GM12892 (cell line): ENCODE results near the gene DUSP1.

Source experiments
- DNase-seq: peaks from one replicate; pipeline ENCODE4 v3.0.0; 2011; ENCODE audit not compliant: insufficient read length
- FAIRE-seq: peaks from 2 replicates; lab custom pipeline; 2011; peaks lifted over from hg19 to GRCh38; lab: Jason Lieb, UNC
- POLR2A ChIP-seq: IDR thresholded peaks from 2 replicates; pipeline ENCODE4 v1.6.1; 2011; ENCODE audit warnings: low read depth, low read length, control low read depth
- POLR2AphosphoS5 ChIP-seq: IDR thresholded peaks from 2 replicates; pipeline ENCODE4 v1.6.1; 2011; ENCODE audit warnings: low read depth, low read length, control low read depth
- TAF1 ChIP-seq: IDR thresholded peaks from 2 replicates; pipeline ENCODE4 v1.6.1; 2011; ENCODE audit warnings: low read depth, mild to moderate bottlenecking, control low read depth, low read length, borderline replicate concordance

DUSP1 gene

GRCh38 chr5:172732201-172732865 lies 38.7 kb downstream of the DUSP1 start:
- TF ChIP-seq POLR2AphosphoS5 (no peak), POLR2A (no peak), TAF1 (no peak)
- FAIRE-seq (no peak), DNase-seq (no peak)

- TF ChIP-seq POLR2AphosphoS5 (no peak), POLR2A (no peak), TAF1 (no peak)
- FAIRE-seq (no peak), DNase-seq (no peak)
Measured at GRCh38 chr5:172731680-172732074, 39.3 kb downstream of the DUSP1 start.

DNA sequence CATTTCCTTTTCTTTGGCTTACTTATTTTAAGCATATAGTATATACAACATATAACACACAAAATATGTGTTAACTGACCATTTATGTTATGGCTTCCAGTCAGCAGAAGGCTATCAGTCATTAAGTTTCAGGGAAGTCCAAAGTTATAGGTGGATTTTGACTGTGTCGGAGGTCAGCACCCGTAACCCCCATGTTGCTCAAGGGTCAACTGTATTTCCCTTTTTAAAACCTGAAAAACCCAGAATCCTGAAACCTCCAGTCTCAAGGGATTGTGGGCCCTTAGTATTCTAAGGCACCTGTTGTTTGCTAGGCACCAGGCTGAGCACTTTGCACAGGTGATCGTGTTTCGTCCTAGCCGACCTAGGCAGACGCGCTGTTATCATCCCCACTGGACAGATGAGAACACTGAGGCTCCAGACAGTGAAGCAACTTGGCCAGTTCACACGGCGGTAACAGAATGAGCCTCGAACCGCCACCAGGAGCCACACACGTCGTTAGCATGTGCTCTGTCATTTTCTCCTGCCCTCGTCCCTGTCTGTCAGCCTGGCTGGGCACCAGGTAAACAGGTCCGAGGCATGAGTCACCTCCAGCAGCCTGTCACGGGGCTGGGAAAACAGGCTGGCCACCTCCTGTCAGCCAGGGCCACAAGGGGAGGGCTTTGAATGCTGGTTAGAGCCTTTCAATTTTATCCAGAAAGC lies 39.9 kb downstream of the DUSP1 start:
- no peak for DNase-seq
- no peak for TF ChIP-seq POLR2A
- FAIRE-seq: peak; percentile 63

- DNase-seq: no peak
- no peak for TF ChIP-seq POLR2AphosphoS5
- no peak for TF ChIP-seq POLR2A
- TF ChIP-seq TAF1: no peak
- FAIRE-seq: no peak
Measured at GRCh38 chr5:172730222-172730621, 40.8 kb downstream of the DUSP1 start.

- no peak for TF ChIP-seq POLR2AphosphoS5
- TF ChIP-seq TAF1: no peak
- TF ChIP-seq POLR2A: no peak
- no peak for FAIRE-seq
- no peak for DNase-seq
Measured at GRCh38 chr5:172729588-172729987, 41.4 kb downstream of the DUSP1 start.

DNA sequence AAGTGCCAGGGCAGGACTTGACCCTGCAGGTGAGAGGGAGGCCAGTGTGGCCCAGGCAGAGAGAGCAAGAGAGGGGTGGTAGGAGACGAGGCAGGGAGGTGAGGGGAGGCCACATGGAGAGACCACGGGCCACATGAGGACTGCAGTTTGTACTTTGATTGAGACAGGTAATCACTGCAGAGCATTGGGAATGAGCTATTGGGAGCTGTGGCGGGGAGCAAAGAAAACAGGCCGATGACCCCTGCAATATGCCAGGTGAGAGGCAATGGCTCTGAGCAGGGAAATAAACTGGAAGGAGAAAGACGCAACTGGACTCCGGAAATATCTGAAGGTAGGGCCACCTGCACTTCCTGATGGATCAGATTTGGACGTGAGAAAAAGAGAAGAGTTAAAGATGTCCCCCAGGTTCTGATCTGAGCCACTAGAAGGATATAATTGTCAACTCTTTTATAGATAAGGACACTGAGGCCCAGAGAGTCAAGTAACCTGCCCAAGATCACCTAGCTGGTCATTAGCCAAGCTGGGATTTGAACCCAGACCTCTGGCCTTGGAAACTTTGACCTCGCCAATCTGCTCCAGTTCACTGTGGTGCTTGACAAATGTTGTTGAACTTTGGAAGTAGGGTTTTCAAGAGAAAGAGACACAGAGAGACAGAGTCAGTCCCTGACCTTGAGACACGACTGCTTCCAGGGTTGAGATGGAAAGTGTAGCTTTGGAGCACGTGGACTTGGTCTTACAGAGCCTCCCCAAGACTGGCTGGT lies 42.3 kb downstream of the DUSP1 start:
- TF ChIP-seq POLR2A: no peak
- TF ChIP-seq POLR2AphosphoS5: no peak
- TF ChIP-seq TAF1: no peak
- no peak for FAIRE-seq
- DNase-seq: no peak

DNA sequence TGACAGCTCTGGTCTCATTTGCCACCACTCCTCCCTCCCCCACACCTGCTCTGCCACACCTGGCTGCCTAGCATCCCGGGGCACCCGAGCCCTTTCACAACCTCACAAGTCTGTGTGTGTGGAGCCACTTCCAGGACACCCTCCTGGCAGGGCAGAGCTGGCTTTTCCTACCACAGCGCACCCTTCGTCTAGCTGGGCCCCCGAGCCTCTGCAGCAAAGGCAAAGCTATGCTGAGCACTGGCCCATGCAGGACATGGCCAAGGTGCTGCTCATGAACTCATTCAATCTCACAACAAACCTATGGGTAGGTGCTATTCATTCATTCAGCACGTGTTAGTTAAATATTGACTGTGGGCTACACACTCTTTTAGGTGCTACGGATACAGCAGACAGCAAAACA lies 43.4 kb downstream of the DUSP1 start:
- TF ChIP-seq POLR2AphosphoS5 (no peak), TAF1 (no peak), POLR2A (no peak)
- FAIRE-seq: no peak

DNA sequence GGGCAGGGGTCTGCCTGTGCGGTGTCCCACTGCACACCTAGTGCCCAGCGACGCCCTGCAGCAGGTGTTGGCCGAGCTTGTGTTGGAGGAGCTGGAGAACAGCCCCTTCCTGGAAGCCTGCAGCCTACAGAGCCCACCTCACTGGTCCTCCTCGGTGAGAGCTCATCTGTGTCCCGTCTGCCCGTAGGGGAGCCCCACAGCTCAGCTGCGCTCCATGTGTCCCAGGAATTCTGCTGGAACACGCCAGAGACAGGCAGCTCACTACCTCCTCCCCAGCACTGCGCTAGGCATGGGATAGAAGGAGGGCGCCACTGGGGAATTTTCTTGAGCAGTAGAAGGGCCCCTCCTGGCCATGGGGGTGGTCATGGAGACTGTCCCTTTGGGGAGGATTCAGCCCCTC lies 44.0 kb downstream of the DUSP1 start:
- FAIRE-seq: no peak
- no peak for DNase-seq
- no peak for TF ChIP-seq POLR2AphosphoS5
- no peak for TF ChIP-seq POLR2A
- TF ChIP-seq TAF1: no peak

More for the DNA sequence above, 43.4 kb downstream of the DUSP1 start:
- no peak for DNase-seq

DNA sequence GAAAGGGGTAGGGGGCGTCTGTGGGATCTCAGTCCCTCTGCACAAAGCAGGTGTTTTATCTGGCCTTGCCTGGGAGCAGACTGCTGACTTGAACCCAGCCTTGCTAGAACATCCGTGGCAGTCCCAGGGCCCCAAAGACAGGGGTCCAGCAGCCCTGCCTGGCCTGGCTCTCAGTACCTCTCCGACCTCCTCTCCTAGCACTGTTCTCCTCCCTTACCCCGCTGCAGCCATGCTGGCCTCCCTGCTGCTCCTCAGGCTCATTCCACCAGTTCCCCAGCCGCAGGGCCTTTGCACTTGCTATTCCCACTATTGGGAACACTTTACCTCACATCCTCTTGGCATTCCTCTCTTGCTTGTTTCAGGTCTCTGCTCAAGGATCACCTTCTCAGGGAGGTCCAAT lies 45.2 kb downstream of the DUSP1 start:
- TF ChIP-seq TAF1 (no peak), POLR2AphosphoS5 (no peak)
- no peak for DNase-seq
- no peak for FAIRE-seq

DNA sequence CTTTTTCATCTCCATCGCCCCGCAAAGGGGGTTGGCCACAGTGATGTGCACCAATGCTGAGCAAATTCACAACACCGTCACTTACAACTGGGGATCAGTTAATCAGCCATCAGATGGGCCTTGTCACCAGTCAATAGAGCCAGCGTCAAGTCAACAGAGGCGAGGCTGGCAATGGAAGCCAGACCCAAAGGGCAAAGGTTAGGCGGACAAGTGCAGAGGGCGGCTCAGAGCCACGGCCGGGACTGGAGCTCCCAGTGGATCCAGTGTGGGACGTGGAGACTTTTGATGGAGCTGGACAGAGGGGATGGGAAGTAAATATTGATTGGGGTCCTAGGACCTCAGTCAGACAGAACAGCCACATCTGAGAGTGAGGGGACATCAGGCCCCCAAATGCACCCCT lies 45.7 kb downstream of the DUSP1 start:
- TF ChIP-seq TAF1: no peak
- TF ChIP-seq POLR2AphosphoS5: no peak
- TF ChIP-seq POLR2A: no peak
- DNase-seq (no peak), FAIRE-seq (no peak)

DNA sequence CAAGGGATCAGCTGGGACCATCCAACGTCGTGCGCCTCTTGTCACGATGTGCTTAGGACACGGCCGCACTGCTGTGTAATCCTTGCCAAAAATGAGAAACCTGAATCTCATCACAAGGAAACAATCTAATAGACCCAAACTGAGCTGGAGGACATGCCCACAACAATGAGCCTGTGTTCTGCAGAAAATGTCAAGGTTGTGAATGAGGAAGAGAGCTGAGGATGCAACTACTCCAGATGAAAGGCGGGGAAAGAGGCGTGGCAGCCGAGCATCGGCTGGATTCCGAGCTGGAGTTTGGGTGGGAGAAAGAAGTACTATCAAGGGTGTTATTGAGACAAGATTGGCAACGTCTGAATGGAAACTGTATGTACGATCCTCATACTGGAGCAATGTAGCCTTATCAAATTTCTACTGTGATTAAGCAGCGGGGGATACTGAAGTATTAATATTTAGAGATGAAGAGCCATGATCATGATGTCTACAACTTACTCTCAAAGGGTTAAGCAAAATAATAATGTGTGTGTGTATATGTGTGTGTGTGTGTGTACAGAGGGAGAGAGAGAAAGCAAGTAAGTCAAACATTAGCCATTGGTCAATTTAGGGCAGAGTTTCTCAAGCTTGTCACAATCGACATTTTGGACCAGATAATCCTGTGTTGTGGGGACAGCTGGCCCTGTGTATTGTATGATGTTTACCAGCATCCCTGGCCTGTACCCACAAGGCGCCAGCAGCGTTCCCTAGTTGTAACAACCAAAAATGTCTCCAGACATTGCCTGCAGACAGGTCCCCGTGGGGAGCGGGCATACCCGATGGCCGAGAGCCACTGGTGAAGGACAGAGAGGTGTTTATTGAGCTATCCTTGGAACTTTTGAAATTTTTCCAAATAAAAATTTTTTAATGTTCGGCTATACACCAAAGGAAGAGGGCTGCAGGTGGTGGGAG lies 46.5 kb downstream of the DUSP1 start:
- TF ChIP-seq POLR2AphosphoS5 (no peak), POLR2A (no peak), TAF1 (no peak)
- DNase-seq: no peak
- FAIRE-seq: no peak

DNA sequence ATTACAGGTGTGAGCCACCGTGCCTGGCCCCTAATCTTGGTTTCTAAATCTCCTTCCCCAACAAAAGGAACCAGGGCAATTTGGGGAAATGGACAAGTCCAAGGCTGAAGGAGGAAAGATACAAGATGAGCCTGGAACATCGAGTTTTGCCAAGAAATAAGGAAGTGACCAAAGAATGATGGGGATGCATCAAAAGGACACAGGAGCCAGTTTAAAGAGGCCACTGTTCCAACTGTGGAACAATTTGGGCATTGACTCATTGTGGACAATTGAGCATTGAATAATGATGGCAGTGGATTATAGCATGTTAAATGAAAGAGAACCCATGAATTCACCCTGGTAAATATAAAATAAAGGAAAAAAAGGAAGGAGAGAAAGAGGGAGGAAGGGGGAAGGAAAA lies 47.5 kb downstream of the DUSP1 start:
- no peak for TF ChIP-seq POLR2AphosphoS5
- TF ChIP-seq TAF1: no peak
- TF ChIP-seq POLR2A: no peak
- FAIRE-seq: no peak
- DNase-seq: no peak
